KOPT-K1 (cell line): Measurements from ENCODE around the gene PALM2AKAP2.

Experiments
- H3K27ac ChIP-seq: fragments of 200-600 bp; sonication (generic); 2 replicates; pipeline ENCODE4 v1.5.1; 2016; ENCODE audit warnings: antibody characterized with exemption, mild to moderate bottlenecking, low read depth, low read length; ENCODE audit not compliant: poor library complexity, severe bottlenecking
- H3K36me3 ChIP-seq: fragments of 200-600 bp; sonication (generic); 2 replicates; pipeline ENCODE4 v1.5.1; 2017; ENCODE audit warnings: antibody characterized with exemption, mild to moderate bottlenecking, low read length, moderate library complexity; ENCODE audit not compliant: insufficient read depth
- H3K9me3 ChIP-seq: fragments of 200-600 bp; sonication (generic); 2 replicates; pipeline ENCODE4 v1.5.1; 2017; ENCODE audit warnings: antibody characterized with exemption, low read length, mild to moderate bottlenecking; ENCODE audit not compliant: insufficient read depth, poor library complexity, severe bottlenecking

The PALM2AKAP2 gene

DNA sequence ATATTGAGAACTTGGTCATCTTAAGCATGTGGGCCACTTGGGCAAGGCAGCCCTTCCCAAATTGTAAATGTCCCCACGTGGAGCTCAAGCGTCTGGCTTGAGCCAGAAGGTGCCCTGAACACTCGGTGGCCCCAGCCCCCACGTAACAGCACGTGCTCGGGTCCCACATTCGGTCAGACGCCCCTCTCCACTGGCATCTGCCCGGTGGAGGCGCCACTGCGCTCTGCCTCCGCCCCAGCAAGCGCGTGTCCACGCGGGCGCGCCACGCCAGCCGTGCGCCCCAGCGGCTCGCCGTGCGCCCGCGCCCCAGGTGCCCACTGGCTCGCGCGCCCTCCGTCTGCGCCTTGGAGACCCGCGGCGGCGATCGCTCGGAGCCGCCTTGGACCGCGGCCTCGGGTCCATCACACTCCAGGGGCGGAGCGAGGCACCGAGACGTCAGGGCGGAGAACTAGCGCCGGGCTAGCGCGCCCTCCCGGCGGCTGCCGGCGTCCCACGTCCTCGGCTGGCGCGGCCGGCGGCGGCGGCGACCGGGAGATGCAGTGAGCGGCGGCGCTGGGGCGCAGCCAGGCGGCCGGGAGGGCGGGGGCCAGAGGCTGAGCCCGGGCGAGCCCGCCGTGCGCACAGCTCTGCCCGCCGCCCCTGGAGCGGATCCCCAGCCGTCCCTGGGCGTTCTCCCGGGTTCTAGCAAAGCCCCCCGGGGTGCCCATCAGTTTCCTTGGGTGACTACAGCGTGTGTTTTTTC, at the start of gene PALM2AKAP2:
TSS of gene PALM2AKAP2 (plus strand) at position 488 of the 742 bp plus-strand sequence. CDS start 291 bp downstream, outside the sequence.
- Histone ChIP-seq H3K36me3 (no peaks in the 10 kb centered on the region), H3K9me3 (no peaks in the 10 kb centered on the region), H3K27ac (no peak within 1 kb of the TSS)

GRCh38 chr9:109730228-109730627, 49.8 kb upstream of the PALM2AKAP2 start:
- H3K27ac ChIP-seq, result no peak overlapping the region
- no peaks in the 10 kb centered on the region for H3K36me3 ChIP-seq
- H3K9me3 ChIP-seq, result no peaks in the 10 kb centered on the region

- Histone ChIP-seq H3K27ac (no peak overlapping the region), H3K9me3 (no peaks in the 10 kb centered on the region), H3K36me3 (no peaks in the 10 kb centered on the region)
Observed at GRCh38 chr9:109733690-109734089, 46.3 kb upstream of the PALM2AKAP2 start.

GRCh38 chr9:109734814-109735213, 45.2 kb upstream of the PALM2AKAP2 start:
- no peak overlapping the region for H3K27ac ChIP-seq
- no peaks in the 10 kb centered on the region for H3K9me3 ChIP-seq
- H3K36me3 ChIP-seq, result no peaks in the 10 kb centered on the region

DNA sequence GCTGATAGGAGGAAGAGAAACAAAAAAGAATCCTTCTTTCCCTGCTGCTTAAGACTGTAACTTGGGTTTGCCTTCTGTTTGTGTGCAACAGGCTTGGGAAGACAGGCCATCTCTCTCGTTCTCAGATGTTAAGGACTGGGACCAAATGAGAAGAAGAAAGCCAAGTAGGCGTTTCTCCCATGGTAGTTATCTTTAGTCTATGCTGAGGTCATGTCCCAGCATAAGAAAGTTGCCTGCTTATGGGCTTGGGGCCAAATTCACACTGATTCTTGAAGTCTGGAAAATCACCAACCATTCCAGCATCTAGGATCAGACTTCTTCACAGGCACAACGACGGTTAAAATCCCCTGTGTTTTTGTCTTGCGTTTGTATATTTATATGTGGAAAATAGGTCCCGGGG, 44.2 kb upstream of the PALM2AKAP2 start:
- Histone ChIP-seq H3K27ac (no peak overlapping the region), H3K36me3 (no peaks in the 10 kb centered on the region), H3K9me3 (no peaks in the 10 kb centered on the region)

DNA sequence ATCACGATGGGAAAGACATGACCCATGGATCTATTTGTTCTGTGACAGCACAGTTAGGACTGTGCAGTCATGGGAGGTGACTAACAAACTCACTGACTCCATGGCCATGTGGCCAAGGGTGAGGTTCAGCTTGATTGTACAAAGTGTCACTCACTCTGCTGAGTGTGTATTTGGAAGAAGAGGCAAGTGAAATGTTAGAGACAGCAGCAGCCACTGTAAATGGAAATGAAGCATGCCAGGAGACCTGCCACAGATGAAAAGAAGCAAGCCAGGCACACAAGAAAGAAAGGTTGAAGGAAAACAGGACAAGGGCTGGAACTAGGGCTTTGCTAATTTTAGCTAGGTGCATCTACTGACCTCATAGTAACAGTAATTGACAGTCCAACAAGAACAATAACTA, 42.7 kb upstream of the PALM2AKAP2 start:
- H3K36me3 ChIP-seq, result no peaks in the 10 kb centered on the region
- no peak overlapping the region for H3K27ac ChIP-seq
- no peaks in the 10 kb centered on the region for H3K9me3 ChIP-seq

- Histone ChIP-seq H3K36me3 (no peaks in the 10 kb centered on the region), H3K9me3 (no peaks in the 10 kb centered on the region), H3K27ac (no peak overlapping the region)
Observed at GRCh38 chr9:109739760-109740159, 40.2 kb upstream of the PALM2AKAP2 start.

GRCh38 chr9:109742776-109743348, 37.1 kb upstream of the PALM2AKAP2 start:
- Histone ChIP-seq H3K27ac (no peak overlapping the region), H3K36me3 (no peaks in the 10 kb centered on the region), H3K9me3 (no peaks in the 10 kb centered on the region)

GRCh38 chr9:109743696-109744095, 36.3 kb upstream of the PALM2AKAP2 start:
- Histone ChIP-seq H3K9me3 (no peaks in the 10 kb centered on the region), H3K36me3 (no peaks in the 10 kb centered on the region)

DNA sequence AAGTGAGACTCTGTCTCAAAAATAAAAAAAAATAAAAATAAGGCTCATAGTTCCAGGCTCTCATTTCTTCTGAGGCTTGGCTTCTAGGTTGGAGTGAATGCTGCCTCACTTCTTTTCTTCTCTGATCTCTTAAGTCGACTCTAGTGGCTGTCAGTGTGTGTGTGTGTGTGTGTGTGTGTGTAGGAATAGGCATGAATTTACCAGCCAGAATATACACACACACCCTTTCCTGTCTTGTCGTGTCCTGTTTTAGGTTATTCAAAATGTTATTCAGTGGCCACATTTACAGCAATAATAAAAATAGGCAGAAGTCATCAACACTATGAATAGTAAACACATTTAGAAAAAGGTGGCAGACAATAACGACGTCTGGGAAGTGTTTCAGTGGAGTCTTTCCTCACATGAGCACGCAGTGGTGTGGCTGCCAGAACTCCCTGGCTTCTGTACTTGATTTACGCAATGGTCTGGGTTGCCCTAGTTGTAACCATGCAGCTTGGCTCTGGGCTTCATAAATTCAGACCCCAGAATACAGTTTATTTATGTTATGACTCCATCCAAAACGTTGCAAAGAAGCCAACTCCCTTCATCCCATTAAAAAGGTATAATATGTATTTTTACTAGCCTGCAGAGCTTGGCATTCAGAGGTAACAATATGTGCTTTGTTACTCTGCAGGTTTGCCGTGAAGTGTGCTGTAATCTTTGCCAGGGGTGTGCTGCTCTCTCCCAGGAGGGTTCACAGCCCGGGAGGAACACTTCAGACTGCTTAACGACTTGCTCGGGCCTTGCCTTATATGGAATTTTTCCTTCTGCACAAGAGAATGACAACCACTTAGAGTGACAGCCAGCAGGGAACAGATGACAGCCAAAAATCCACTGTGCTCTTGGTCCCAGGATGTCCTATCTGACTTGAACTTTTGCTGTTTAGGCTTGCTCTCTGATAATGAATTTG, 34.4 kb upstream of the PALM2AKAP2 start:
- no peak overlapping the region for H3K27ac ChIP-seq
- H3K9me3 ChIP-seq, result no peaks in the 10 kb centered on the region
- no peaks in the 10 kb centered on the region for H3K36me3 ChIP-seq

More at GRCh38 chr9:109743696-109744095, 36.3 kb upstream of the PALM2AKAP2 start:
- H3K27ac ChIP-seq, result no peak overlapping the region

GRCh38 chr9:109751253-109751652, 28.7 kb upstream of the PALM2AKAP2 start:
- Histone ChIP-seq H3K9me3 (no peaks in the 10 kb centered on the region), H3K27ac (no peak overlapping the region), H3K36me3 (no peaks in the 10 kb centered on the region)

DNA sequence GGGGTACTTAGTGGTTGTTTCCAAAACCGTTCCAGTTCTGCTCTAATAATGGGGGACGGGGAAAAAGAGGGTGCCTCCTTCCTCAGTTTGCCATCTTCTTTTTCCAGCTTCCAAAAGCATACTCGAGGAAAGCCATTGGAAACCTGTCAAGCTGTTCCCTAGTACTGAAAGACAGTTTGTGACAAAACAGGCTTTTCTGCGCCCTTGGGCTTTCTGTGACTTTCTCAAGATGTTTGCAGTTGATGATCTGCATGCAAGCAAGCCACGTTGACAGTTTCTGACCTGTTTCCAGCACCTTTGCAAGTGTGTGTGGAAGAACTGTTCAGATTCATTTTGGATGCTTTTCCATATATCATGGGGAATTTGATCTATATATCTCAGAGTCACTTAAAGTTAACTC, 26.7 kb upstream of the PALM2AKAP2 start:
- H3K27ac ChIP-seq, result no peak overlapping the region
- no peaks in the 10 kb centered on the region for H3K36me3 ChIP-seq
- H3K9me3 ChIP-seq, result no peaks in the 10 kb centered on the region

- H3K9me3 ChIP-seq, result no peaks in the 10 kb centered on the region
- H3K27ac ChIP-seq, result no peak overlapping the region
- no peaks in the 10 kb centered on the region for H3K36me3 ChIP-seq
Observed at GRCh38 chr9:109755040-109755439, 25.0 kb upstream of the PALM2AKAP2 start.

- H3K36me3 ChIP-seq, result no peaks in the 10 kb centered on the region
- no peaks in the 10 kb centered on the region for H3K9me3 ChIP-seq
- H3K27ac ChIP-seq, result no peak overlapping the region
Observed at GRCh38 chr9:109759589-109759988, 20.4 kb upstream of the PALM2AKAP2 start.

- H3K36me3 ChIP-seq, result no peaks in the 10 kb centered on the region
- H3K9me3 ChIP-seq, result no peaks in the 10 kb centered on the region
- H3K27ac ChIP-seq, result no peak overlapping the region
Observed at GRCh38 chr9:109765278-109765677, 14.7 kb upstream of the PALM2AKAP2 start.
